NB4 (cell line): ENCODE data around the gene JAM3.

Experiments
- POLR2A ChIP-seq: IDR thresholded peaks from 2 replicates; pipeline ENCODE4 v1.6.1; 2011; ENCODE audit warnings: mild to moderate bottlenecking; ENCODE audit not compliant: insufficient read length; ENCODE audit errors: extremely low read depth
- TF ChIP-seq, protein P1 (sequence below): IDR thresholded peaks from one replicate; pipeline ENCODE4 v1.5.1; 2012; ENCODE audit warnings: low read depth, low read length
- TF ChIP-seq, protein P2 (sequence below): IDR thresholded peaks from 2 replicates; pipeline ENCODE4 v1.6.1; 2011; ENCODE audit warnings: low read depth, low read length

DNA sequence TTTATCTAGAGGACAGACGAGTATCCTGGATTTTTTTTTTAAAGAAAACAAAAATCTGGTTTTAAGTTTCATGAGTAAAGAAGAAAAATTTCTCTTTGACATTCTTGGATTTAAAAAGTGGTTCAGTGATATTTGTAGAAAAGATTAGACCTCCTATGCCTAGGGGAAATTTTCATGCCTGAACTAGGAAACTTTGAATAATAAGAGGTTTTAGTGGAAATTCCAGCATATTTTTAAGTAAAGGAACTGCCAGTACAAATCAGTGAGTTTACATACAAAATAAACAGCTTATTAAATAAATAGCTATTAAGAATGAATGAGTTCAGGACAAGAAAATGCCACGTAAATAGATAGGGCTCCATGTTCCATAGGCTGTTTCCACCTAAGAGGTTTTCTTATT is 17.5 kb downstream of the JAM3 start:
- TF ChIP-seq, protein P1, sequence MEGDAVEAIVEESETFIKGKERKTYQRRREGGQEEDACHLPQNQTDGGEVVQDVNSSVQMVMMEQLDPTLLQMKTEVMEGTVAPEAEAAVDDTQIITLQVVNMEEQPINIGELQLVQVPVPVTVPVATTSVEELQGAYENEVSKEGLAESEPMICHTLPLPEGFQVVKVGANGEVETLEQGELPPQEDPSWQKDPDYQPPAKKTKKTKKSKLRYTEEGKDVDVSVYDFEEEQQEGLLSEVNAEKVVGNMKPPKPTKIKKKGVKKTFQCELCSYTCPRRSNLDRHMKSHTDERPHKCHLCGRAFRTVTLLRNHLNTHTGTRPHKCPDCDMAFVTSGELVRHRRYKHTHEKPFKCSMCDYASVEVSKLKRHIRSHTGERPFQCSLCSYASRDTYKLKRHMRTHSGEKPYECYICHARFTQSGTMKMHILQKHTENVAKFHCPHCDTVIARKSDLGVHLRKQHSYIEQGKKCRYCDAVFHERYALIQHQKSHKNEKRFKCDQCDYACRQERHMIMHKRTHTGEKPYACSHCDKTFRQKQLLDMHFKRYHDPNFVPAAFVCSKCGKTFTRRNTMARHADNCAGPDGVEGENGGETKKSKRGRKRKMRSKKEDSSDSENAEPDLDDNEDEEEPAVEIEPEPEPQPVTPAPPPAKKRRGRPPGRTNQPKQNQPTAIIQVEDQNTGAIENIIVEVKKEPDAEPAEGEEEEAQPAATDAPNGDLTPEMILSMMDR: no peak
- no peak for TF ChIP-seq POLR2A
- TF ChIP-seq, protein P2, sequence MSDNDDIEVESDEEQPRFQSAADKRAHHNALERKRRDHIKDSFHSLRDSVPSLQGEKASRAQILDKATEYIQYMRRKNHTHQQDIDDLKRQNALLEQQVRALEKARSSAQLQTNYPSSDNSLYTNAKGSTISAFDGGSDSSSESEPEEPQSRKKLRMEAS: no peak
